Measurements from ENCODE around the gene FAM120A.
A peak's percentile ranks its signal among the peaks of the same experiment; 100 is the strongest.

FAM120A gene

GRCh38 chr9:93565089-93565488, 113.6 kb downstream of the FAM120A start:
- Mint-ChIP-seq H3K4me3 (no peak overlapping the region), H3K36me3 (ENCODE audit: insufficient read depth) (peaks cover 41% of the 10 kb centered on the region), H3K27ac (ENCODE audit: low read depth) (peak overlapping the region; percentile 30), H3K9me3 (no peaks in the 10 kb centered on the region), H3K4me1 (peaks cover 18% of the 10 kb centered on the region), H3K27me3 (no peaks in the 10 kb centered on the region)
- DNase-seq (ENCODE audit: low spot score in 2 of 2), result no peak
- ATAC-seq (replicated peaks; ENCODE audit: extremely low read depth, poor library complexity, severe bottlenecking), result no peak

- H3K27me3 Mint-ChIP-seq, result no peaks in the 10 kb centered on the region
- H3K4me1 Mint-ChIP-seq, result peaks cover 23% of the 10 kb centered on the region
- H3K9me3 Mint-ChIP-seq, result no peaks in the 10 kb centered on the region
- peaks cover 36% of the 10 kb centered on the region for H3K36me3 Mint-ChIP-seq (ENCODE audit: insufficient read depth)
- ATAC-seq (replicated peaks; ENCODE audit: extremely low read depth, poor library complexity, severe bottlenecking) (peak; percentile 97), DNase-seq (ENCODE audit: low spot score in 2 of 2) (peak; percentile 97 to 100)
- peak overlapping the region; percentile 80 for H3K4me3 Mint-ChIP-seq
- peak overlapping the region; percentile 91 for H3K27ac Mint-ChIP-seq (ENCODE audit: low read depth)
These were observed 115.2 kb downstream of the FAM120A start for GRCh38 chr9:93566408-93567270.

- DNase-seq (ENCODE audit: low spot score in 2 of 2) (no peak), ATAC-seq (replicated peaks; ENCODE audit: extremely low read depth, poor library complexity, severe bottlenecking) (no peak)
- Mint-ChIP-seq H3K9me3 (no peaks in the 10 kb centered on the region), H3K36me3 (ENCODE audit: insufficient read depth) (peaks cover 32% of the 10 kb centered on the region), H3K4me3 (peak overlapping the region; percentile 80), H3K4me1 (peaks cover 25% of the 10 kb centered on the region), H3K27me3 (no peaks in the 10 kb centered on the region), H3K27ac (ENCODE audit: low read depth) (peak overlapping the region; percentile 91)
These were observed 115.9 kb downstream of the FAM120A start for GRCh38 chr9:93567271-93567959.

- Mint-ChIP-seq H3K27me3 (no peaks in the 10 kb centered on the region), H3K27ac (ENCODE audit: low read depth) (no peak overlapping the region), H3K9me3 (no peaks in the 10 kb centered on the region), H3K4me1 (peaks cover 29% of the 10 kb centered on the region), H3K36me3 (ENCODE audit: insufficient read depth) (peaks cover 27% of the 10 kb centered on the region), H3K4me3 (peak overlapping the region; percentile 80)
- ATAC-seq (replicated peaks; ENCODE audit: extremely low read depth, poor library complexity, severe bottlenecking) (no peak), DNase-seq (ENCODE audit: low spot score in 2 of 2) (no peak)
These were observed 116.7 kb downstream of the FAM120A start for GRCh38 chr9:93568169-93568568.

- H3K27me3 Mint-ChIP-seq, result no peaks in the 10 kb centered on the region
- no peak overlapping the region for H3K4me3 Mint-ChIP-seq
- no peak for ATAC-seq (replicated peaks; ENCODE audit: extremely low read depth, poor library complexity, severe bottlenecking)
These were observed 118.2 kb downstream of the FAM120A start for GRCh38 chr9:93569621-93570174.

GRCh38 chr9:93572221-93572620, 120.7 kb downstream of the FAM120A start:
- peaks cover 25% of the 10 kb centered on the region for H3K4me1 Mint-ChIP-seq
- ATAC-seq (replicated peaks; ENCODE audit: extremely low read depth, poor library complexity, severe bottlenecking), result no peak
- DNase-seq (ENCODE audit: low spot score in 2 of 2), result no peak
- H3K4me3 Mint-ChIP-seq, result no peak overlapping the region
- peaks cover 9% of the 10 kb centered on the region for H3K36me3 Mint-ChIP-seq (ENCODE audit: insufficient read depth)
- no peaks in the 10 kb centered on the region for H3K27me3 Mint-ChIP-seq
- no peak overlapping the region for H3K27ac Mint-ChIP-seq (ENCODE audit: low read depth)
- H3K9me3 Mint-ChIP-seq, result no peaks in the 10 kb centered on the region

More at GRCh38 chr9:93569621-93570174, 118.2 kb downstream of the FAM120A start:
- Mint-ChIP-seq H3K27ac (ENCODE audit: low read depth) (peak overlapping the region; percentile 19), H3K4me1 (peaks cover 29% of the 10 kb centered on the region), H3K36me3 (ENCODE audit: insufficient read depth) (peaks cover 20% of the 10 kb centered on the region), H3K9me3 (no peaks in the 10 kb centered on the region)
- DNase-seq (ENCODE audit: low spot score in 2 of 2), result no peak

- Mint-ChIP-seq H3K27ac (ENCODE audit: low read depth) (no peak overlapping the region), H3K4me3 (no peak overlapping the region), H3K9me3 (no peaks in the 10 kb centered on the region), H3K4me1 (peaks cover 25% of the 10 kb centered on the region), H3K36me3 (ENCODE audit: insufficient read depth) (peaks cover 12% of the 10 kb centered on the region), H3K27me3 (no peaks in the 10 kb centered on the region)
- ATAC-seq (replicated peaks; ENCODE audit: extremely low read depth, poor library complexity, severe bottlenecking) (no peak), DNase-seq (ENCODE audit: low spot score in 2 of 2) (no peak)
These were observed 121.4 kb downstream of the FAM120A start for GRCh38 chr9:93572636-93573515.

GRCh38 chr9:93573516-93573828, 122.0 kb downstream of the FAM120A start:
- Mint-ChIP-seq H3K27ac (ENCODE audit: low read depth) (no peak overlapping the region), H3K4me1 (peaks cover 31% of the 10 kb centered on the region), H3K27me3 (no peaks in the 10 kb centered on the region), H3K36me3 (ENCODE audit: insufficient read depth) (peaks cover 13% of the 10 kb centered on the region), H3K4me3 (no peak overlapping the region), H3K9me3 (no peaks in the 10 kb centered on the region)
- ATAC-seq (replicated peaks; ENCODE audit: extremely low read depth, poor library complexity, severe bottlenecking), result no peak
- no peak for DNase-seq (ENCODE audit: low spot score in 2 of 2)

GRCh38 chr9:93574091-93574899, 122.8 kb downstream of the FAM120A start:
- Mint-ChIP-seq H3K9me3 (no peaks in the 10 kb centered on the region), H3K27ac (ENCODE audit: low read depth) (peak overlapping the region; percentile 94), H3K36me3 (ENCODE audit: insufficient read depth) (peaks cover 14% of the 10 kb centered on the region), H3K27me3 (no peaks in the 10 kb centered on the region), H3K4me1 (peaks cover 39% of the 10 kb centered on the region), H3K4me3 (peak overlapping the region; percentile 82)
- no peak for DNase-seq (ENCODE audit: low spot score in 2 of 2)
- ATAC-seq (replicated peaks; ENCODE audit: extremely low read depth, poor library complexity, severe bottlenecking), result no peak

GRCh38 chr9:93574900-93575795, 123.7 kb downstream of the FAM120A start:
- H3K4me3 Mint-ChIP-seq, result peak overlapping the region; percentile 82
- H3K27me3 Mint-ChIP-seq, result no peaks in the 10 kb centered on the region
- ATAC-seq (replicated peaks; ENCODE audit: extremely low read depth, poor library complexity, severe bottlenecking) (no peak), DNase-seq (ENCODE audit: low spot score in 2 of 2) (no peak)
- peaks cover 47% of the 10 kb centered on the region for H3K4me1 Mint-ChIP-seq
- no peaks in the 10 kb centered on the region for H3K9me3 Mint-ChIP-seq
- H3K27ac Mint-ChIP-seq (ENCODE audit: low read depth), result peak overlapping the region; percentile 94
- peaks cover 14% of the 10 kb centered on the region for H3K36me3 Mint-ChIP-seq (ENCODE audit: insufficient read depth)

- H3K36me3 Mint-ChIP-seq (ENCODE audit: insufficient read depth), result peaks cover 14% of the 10 kb centered on the region
- H3K27me3 Mint-ChIP-seq, result no peaks in the 10 kb centered on the region
- ATAC-seq (replicated peaks; ENCODE audit: extremely low read depth, poor library complexity, severe bottlenecking) (peak; percentile 53), DNase-seq (ENCODE audit: low spot score in 2 of 2) (peak in 1 of 2 donors; percentile 40)
- peak overlapping the region; percentile 82 for H3K4me3 Mint-ChIP-seq
- no peaks in the 10 kb centered on the region for H3K9me3 Mint-ChIP-seq
- peak overlapping the region; percentile 94 for H3K27ac Mint-ChIP-seq (ENCODE audit: low read depth)
- peaks cover 50% of the 10 kb centered on the region for H3K4me1 Mint-ChIP-seq
These were observed 124.3 kb downstream of the FAM120A start for GRCh38 chr9:93575796-93576257.

All from central memory CD8-positive, alpha-beta T cell (primary cell).